ENCODE data around the gene UNC50. TPM values are rescaled to one million over a fixed set of nuclear protein-coding genes. Genes with fewer than 3 reads are reported as not detected.

Gene UNC50
- total RNA-seq, 1 donor from 2014 or later = 40.1 TPM

DNA sequence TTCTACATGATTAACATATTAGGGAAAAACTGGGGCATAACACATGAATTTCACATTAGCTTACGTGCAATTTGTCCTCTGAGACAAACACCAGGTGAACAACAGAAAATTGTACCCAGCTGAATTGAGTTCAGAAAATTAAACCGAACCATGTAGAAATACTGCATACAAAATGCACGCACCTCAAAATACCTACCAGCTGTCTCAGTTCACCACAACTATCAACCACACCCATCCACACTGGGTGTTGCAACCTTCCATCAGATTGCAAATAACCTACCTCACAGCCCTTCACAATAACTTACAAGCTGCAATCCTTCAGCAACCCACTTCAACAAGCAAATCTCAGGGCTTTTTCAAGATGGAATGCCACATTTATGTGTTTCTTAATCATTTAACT lies 55.9 kb downstream of the UNC50 start:
- H3K9me3 Mint-ChIP-seq = peaks cover 41% of the 10 kb centered on the region
- H3K27me3 Mint-ChIP-seq (ENCODE audit: low read depth) = no peaks in the 10 kb centered on the region
- peak overlapping the region; percentile 79 for H3K27ac Mint-ChIP-seq
- H3K4me1 Mint-ChIP-seq (ENCODE audit: low read depth) = peaks cover 60% of the 10 kb centered on the region
- peaks cover 68% of the 10 kb centered on the region for H3K36me3 Mint-ChIP-seq (ENCODE audit: low read depth)
- intact Hi-C loops (cut with micrococcal nuclease) = no loop called here
- H3K4me3 Mint-ChIP-seq (ENCODE audit: low read depth) = peak overlapping the region; percentile 5
- peak; percentile 62 for DNase-seq (ENCODE audit: low spot score)

DNA sequence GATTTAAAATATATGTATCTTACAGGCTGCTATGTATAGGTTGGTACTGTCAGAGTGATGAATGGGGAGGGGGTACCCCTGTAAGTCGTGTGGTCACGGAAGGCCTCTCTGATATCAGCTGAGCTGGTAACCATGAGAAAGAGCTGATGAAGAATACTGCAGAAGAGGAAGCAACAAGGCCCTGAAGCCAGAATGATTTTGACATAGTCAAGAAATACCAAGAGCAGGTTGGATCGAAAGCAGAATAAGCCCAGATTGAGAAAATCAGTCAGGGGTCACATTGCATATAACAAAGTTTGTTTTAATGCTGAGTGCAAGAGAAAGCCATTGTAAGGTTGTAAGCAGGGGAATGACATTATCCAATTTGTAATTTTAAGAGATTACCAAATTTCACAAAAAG lies 57.3 kb downstream of the UNC50 start:
- Mint-ChIP-seq H3K4me3 (ENCODE audit: low read depth) (no peak overlapping the region), H3K9me3 (peaks cover 32% of the 10 kb centered on the region), H3K27me3 (ENCODE audit: low read depth) (no peaks in the 10 kb centered on the region), H3K4me1 (ENCODE audit: low read depth) (peaks cover 50% of the 10 kb centered on the region), H3K36me3 (ENCODE audit: low read depth) (peaks cover 67% of the 10 kb centered on the region), H3K27ac (peak overlapping the region; percentile 63)
- intact Hi-C loops (cut with micrococcal nuclease) = no loop called here
- no peak for DNase-seq (ENCODE audit: low spot score)

Other genes with a start within 250 kb of the UNC50 start
- gene INPP4A, start 163.7 kb upstream of the UNC50 start, total RNA-seq = 35.9 and 40.2 TPM in 2 replicates
- gene COA5, start 77 bp upstream of the UNC50 start, total RNA-seq = 20.9 and 23.9 TPM in 2 replicates
- 42.0 and 44.6 TPM in 2 replicates for gene MGAT4A, start 122.5 kb downstream of the UNC50 start, total RNA-seq

Measured in activated T-helper 2 cell treated with anti-CD3 and anti-CD28 coated beads, Interferon-gamma antibody, Interleukin-2, Interleukin-4, amounts not matched to agents 10 μg/mL and 5 μg/mL and 100 μg/mL, durations not matched to agents 14 hours and 24 hours and 36 hours (primary cell).